HAP-1 (cell line): ENCODE data around the gene ATP6V1F.

Experiments used
- DNase-seq, 2 experiments: peaks; one replicate each; pipeline ENCODE4 v3.0.0-alpha.2; 2016 to 2020; ENCODE audit warnings: low spot score in 2 of 2
- H3K27me3 ChIP-seq: fragments of 250-450 bp; sonication (Bioruptor Pico); 2 replicates; pipeline ENCODE4 v1.5.1; 2020; ENCODE audit warnings: low read depth, mild to moderate bottlenecking, moderate library complexity
- H3K36me3 ChIP-seq: fragments of 250-450 bp; sonication (Bioruptor Pico); replicated peaks from 2 replicates; pipeline ENCODE4 v1.5.1; 2020; ENCODE audit warnings: mild to moderate bottlenecking
- H3K4me1 ChIP-seq: fragments of 250-450 bp; sonication (Bioruptor Pico); 2 replicates; pipeline ENCODE4 v1.5.1; 2020; ENCODE audit warnings: mild to moderate bottlenecking
- H3K4me3 ChIP-seq: fragments of 250-450 bp; sonication (Bioruptor Pico); 2 replicates; pipeline ENCODE4 v1.5.1; 2020; ENCODE audit warnings: mild to moderate bottlenecking, moderate library complexity
- H3K9me3 ChIP-seq: fragments of 250-450 bp; sonication (Bioruptor Pico); 2 replicates; pipeline ENCODE4 v1.5.1; 2020; ENCODE audit warnings: mild to moderate bottlenecking, moderate library complexity
- in situ Hi-C: fragments of 300-500 bp; cut with MboI; formaldehyde crosslinking; loops from 3 replicates; pipeline ENCODE4 v1.14.3; 2020; ENCODE audit warnings: low sequenced_read_pairs, inconsistent platforms, mixed read lengths

The ATP6V1F gene

DNA sequence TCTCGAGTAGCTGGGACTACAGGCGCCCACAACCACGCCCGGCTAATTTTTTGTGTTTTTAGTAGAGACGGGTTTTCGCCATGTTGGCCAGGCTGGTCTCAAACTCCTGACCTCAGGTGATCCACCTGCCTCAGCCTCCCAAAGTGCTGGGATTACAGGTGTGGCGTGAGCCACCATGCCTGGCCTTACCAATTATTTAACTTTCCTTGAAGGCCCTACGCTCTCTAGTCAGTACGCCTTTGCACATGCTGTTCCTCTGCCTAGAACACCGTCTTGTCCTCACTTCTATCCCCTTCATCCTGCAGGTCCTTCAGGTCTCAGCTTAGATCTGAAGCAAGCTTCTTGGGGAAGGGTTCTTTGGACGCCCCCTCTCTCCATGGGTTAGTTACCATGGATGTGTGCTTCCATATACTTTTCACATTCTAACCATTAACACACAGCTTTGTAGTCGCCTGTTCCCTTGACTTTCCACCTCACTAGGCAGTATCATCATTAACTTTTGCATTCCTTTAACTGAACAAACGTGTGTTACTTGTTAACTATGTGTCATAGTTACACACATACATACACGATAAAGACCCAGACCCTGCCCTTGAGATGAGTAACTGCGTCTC lies 592 bp upstream of the ATP6V1F start:
- Histone ChIP-seq H3K9me3 (no peaks in the 10 kb centered on the region), H3K4me1 (peaks cover 6% of the 10 kb centered on the region; the same call in 1 of the 2 replicates), H3K36me3 (peaks cover 10% of the 10 kb centered on the region), H3K27me3 (no peaks in the 10 kb centered on the region), H3K4me3 (peak overlapping the region; percentile 68)
- in situ Hi-C loops: no loop called here
- DNase-seq: no peak

DNA sequence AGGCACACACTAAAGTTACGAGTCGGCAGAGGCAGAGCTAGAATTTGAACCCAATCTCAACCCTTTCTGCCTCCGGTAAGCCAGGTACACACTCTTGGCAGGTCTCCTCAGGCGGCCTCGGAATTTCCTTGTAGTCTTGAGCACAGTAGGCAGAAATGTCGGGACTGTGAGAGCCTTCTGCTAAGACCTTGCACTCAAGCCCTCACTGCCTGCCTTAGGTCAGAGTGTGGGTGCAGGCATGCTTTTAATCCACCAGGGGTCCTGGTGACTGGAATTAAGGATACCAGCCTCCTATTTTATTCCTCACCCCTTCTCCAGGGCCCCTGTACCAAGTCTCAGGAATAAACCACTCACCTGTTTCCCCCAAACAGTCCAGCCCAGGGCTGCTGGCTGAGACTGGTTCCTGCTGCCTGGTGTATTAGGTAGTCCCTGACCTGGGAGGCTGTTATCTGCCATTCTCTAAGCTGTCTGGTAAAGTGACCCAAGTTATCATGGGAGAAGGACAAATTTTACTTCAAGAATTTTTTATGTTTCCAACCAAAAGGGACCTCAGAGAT lies 855 bp downstream of the ATP6V1F start:
- peaks cover 10% of the 10 kb centered on the region for H3K36me3 ChIP-seq
- H3K9me3 ChIP-seq: no peaks in the 10 kb centered on the region
- peak overlapping the region; percentile 68 for H3K4me3 ChIP-seq
- no peaks in the 10 kb centered on the region for H3K27me3 ChIP-seq
- H3K4me1 ChIP-seq: peaks cover 8% of the 10 kb centered on the region
- in situ Hi-C loops: no loop called here
- DNase-seq: peak; percentile 74 to 79

DNA sequence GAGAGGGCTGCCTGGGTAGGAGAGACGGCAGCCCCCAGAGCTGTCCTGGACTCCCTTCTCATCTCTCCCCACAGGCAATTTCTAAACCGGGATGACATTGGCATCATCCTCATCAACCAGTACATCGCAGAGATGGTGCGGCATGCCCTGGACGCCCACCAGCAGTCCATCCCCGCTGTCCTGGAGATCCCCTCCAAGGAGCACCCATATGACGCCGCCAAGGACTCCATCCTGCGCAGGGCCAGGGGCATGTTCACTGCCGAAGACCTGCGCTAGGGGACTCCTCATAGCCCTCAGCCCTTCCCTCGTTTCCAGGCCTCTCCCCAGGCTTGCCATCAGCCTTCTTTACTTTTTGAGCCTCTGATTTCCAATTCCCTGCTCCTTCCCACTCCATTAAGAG lies 2.6 kb downstream of the ATP6V1F start:
- no peaks in the 10 kb centered on the region for H3K27me3 ChIP-seq
- H3K4me1 ChIP-seq: peaks cover 17% of the 10 kb centered on the region
- in situ Hi-C loops: no loop called here
- H3K36me3 ChIP-seq: peaks cover 10% of the 10 kb centered on the region
- no peak overlapping the region for H3K4me3 ChIP-seq
- no peak for DNase-seq
- no peaks in the 10 kb centered on the region for H3K9me3 ChIP-seq

DNA sequence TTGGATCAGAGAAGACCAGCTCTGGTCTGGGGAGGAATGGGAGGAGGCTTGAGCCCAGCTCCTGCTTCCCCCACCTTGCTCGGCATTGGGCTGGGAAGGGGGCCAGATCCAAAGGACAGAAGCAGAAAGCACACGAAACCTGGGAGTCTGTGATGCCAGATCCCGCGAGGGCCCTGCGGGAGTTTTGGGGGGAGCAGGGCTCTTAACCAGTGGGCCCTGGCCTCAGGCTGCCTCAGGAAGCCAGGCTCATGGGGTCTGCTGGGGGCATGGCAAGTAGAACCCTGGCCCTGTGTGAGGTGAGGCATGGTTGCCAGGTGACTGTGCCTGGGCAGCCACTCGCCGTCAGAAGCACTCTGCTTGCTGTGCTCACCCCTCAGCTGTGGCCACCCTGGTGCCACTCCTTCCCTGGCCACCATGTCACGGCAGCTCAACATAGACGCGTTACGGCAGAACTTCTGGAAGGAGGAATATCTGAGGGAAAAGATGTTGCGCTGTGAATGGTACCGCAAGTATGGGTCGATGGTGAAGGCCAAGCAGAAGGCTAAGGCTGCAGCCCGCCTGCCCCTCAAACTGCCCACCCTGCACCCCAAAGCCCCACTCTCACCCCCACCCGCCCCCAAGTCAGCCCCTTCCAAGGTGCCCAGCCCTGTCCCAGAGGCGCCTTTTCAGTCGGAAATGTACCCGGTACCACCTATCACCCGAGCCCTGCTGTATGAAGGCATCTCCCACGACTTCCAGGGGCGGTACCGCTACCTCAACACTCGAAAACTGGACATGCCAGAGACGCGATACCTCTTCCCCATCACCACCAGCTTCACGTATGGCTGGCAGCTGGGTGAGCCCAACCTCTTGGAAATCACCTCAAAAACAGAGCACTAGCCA lies 3.6 kb downstream of the ATP6V1F start:
- peaks cover 17% of the 10 kb centered on the region for H3K4me1 ChIP-seq

DNA sequence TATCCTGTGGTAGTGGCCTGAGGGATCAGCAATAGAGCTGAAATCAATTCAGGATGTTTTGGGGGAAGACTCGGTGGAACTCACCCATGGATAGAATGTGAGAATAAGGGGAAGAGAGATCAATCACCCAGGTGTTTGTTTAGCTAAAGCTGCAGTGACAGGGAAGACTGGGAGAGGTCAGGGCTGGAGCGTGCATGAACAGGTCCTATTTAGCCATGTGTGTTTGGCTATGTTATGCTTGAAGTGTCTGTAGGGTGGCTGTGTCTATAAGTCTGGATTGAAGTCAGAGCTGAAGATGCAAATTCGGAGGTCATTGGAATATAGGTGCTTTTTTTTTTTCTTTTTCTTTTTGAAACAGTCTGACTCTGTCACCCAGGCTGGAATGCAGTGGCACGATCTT lies 4.6 kb downstream of the ATP6V1F start:
- in situ Hi-C loops: no loop called here
- Histone ChIP-seq H3K27me3 (no peaks in the 10 kb centered on the region), H3K4me1 (peaks cover 20% of the 10 kb centered on the region), H3K36me3 (peaks cover 10% of the 10 kb centered on the region), H3K9me3 (no peaks in the 10 kb centered on the region), H3K4me3 (no peak overlapping the region)
- no peak for DNase-seq

More for the DNA sequence above, 3.6 kb downstream of the ATP6V1F start:
- peaks cover 10% of the 10 kb centered on the region for H3K36me3 ChIP-seq
- H3K27me3 ChIP-seq: no peaks in the 10 kb centered on the region
- no peak overlapping the region for H3K4me3 ChIP-seq
- DNase-seq: no peak
- H3K9me3 ChIP-seq: no peaks in the 10 kb centered on the region
- in situ Hi-C loops: no loop called here

GRCh38 chr7:128867842-128868623 lies 5.4 kb downstream of the ATP6V1F start:
- Histone ChIP-seq H3K9me3 (no peaks in the 10 kb centered on the region), H3K36me3 (peaks cover 10% of the 10 kb centered on the region), H3K4me1 (peaks cover 20% of the 10 kb centered on the region), H3K27me3 (no peaks in the 10 kb centered on the region), H3K4me3 (no peak overlapping the region)
- in situ Hi-C loops: no loop called here
- DNase-seq: peak in 1 of 2 experiments; percentile 31

- H3K4me1 ChIP-seq: peaks cover 19% of the 10 kb centered on the region
- no peaks in the 10 kb centered on the region for H3K27me3 ChIP-seq
- DNase-seq: no peak
- no peaks in the 10 kb centered on the region for H3K9me3 ChIP-seq
- peak overlapping the region; percentile 39 for H3K4me3 ChIP-seq
- in situ Hi-C loops: no loop called here
- peaks cover 10% of the 10 kb centered on the region for H3K36me3 ChIP-seq
These were observed 6.0 kb downstream of the ATP6V1F start for GRCh38 chr7:128868624-128869137.

- Histone ChIP-seq H3K9me3 (no peaks in the 10 kb centered on the region), H3K4me3 (peak overlapping the region; percentile 39), H3K36me3 (peaks cover 10% of the 10 kb centered on the region), H3K27me3 (no peaks in the 10 kb centered on the region), H3K4me1 (peaks cover 14% of the 10 kb centered on the region)
- peak; percentile 14 to 66 for DNase-seq
- in situ Hi-C loops: no loop called here
These were observed 6.7 kb downstream of the ATP6V1F start for GRCh38 chr7:128869138-128869943.

GRCh38 chr7:128869944-128870285 lies 7.3 kb downstream of the ATP6V1F start:
- Histone ChIP-seq H3K4me1 (peaks cover 14% of the 10 kb centered on the region), H3K36me3 (peaks cover 9% of the 10 kb centered on the region), H3K9me3 (no peaks in the 10 kb centered on the region), H3K27me3 (no peaks in the 10 kb centered on the region), H3K4me3 (no peak overlapping the region; the same call in 1 of the 2 replicates)
- DNase-seq: no peak
- in situ Hi-C loops: no loop called here

DNA sequence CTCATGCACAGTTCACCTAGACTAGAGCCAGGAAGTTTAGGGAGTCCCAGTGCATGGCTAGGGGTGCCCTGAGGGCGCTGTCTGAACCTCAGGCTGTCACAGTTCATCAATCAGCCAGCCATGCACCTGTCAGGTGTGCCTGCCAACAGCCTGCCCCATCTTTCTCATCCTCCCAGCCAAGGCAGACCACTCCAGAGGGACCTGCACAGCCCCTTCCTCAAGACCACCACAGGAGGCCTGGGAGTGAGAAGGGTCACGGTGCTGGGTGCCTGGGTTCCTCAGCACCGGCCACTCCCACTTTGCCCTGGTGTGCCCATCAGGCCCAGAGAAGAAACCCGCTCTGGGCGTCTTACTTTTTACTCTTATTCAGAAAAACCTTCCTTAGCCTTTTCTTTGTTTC lies 8.4 kb downstream of the ATP6V1F start:
- in situ Hi-C loops: no loop called here
- Histone ChIP-seq H3K27me3 (no peaks in the 10 kb centered on the region), H3K4me3 (no peak overlapping the region), H3K9me3 (no peaks in the 10 kb centered on the region), H3K4me1 (peaks cover 14% of the 10 kb centered on the region), H3K36me3 (no peaks in the 10 kb centered on the region; the same call in 1 of the 2 replicates)
- no peak for DNase-seq

GRCh38 chr7:128872394-128872824 lies 9.8 kb downstream of the ATP6V1F start:
- no peaks in the 10 kb centered on the region; the same call in 1 of the 2 replicates for H3K36me3 ChIP-seq
- no peaks in the 10 kb centered on the region for H3K27me3 ChIP-seq
- peaks cover 14% of the 10 kb centered on the region for H3K4me1 ChIP-seq

DNA sequence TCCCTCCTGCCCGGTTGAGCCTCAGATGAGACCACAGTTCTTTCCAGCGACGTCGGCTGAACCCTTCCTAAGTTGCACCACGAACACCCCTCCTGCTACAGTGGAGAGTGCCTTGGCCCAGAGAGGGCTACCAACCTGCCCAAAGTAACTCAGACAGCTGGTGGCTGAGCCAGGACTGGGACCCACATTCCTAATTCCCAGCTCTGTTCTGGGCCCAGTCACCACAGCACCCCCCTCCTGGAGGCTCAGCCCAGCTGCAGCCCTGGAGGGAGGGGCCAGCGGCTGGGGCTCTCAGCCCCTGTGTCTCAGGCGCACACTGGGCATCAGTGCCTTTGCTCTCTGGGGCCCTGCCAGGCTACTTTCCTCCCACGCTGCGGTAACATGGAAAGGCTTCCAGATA lies 10.6 kb downstream of the ATP6V1F start:
- Histone ChIP-seq H3K4me3 (no peak overlapping the region), H3K4me1 (peaks cover 14% of the 10 kb centered on the region), H3K9me3 (no peaks in the 10 kb centered on the region), H3K27me3 (no peaks in the 10 kb centered on the region), H3K36me3 (no peaks in the 10 kb centered on the region)
- no peak for DNase-seq
- in situ Hi-C loops: no loop called here

More at GRCh38 chr7:128872394-128872824, 9.8 kb downstream of the ATP6V1F start:
- peak in 1 of 2 experiments; percentile 41 for DNase-seq
- no peak overlapping the region for H3K4me3 ChIP-seq
- no peaks in the 10 kb centered on the region for H3K9me3 ChIP-seq
- in situ Hi-C loops: no loop called here
